Neural progenitor cell (in vitro differentiated cells): ENCODE results near the gene ZNF827. TPM values are rescaled to one million over a fixed set of nuclear protein-coding genes. Genes with fewer than 3 reads are reported as not detected.

Source experiments
- DNase-seq: peaks from one replicate; pipeline ENCODE4 v3.0.0-alpha.2; 2016; ENCODE audit warnings: low spot score
- H2AFZ ChIP-seq: fragments of 200-600 bp; sonication (generic); replicated peaks from 2 replicates; pipeline ENCODE4 v1.6.1; 2016; ENCODE audit warnings: antibody characterized with exemption
- H3F3A ChIP-seq: fragments of 200-600 bp; sonication (generic); 2 replicates; pipeline ENCODE4 v1.6.1; 2016; ENCODE audit warnings: antibody characterized with exemption, low read depth
- H3K27ac ChIP-seq: fragments of 200-600 bp; sonication (generic); 2 replicates; pipeline ENCODE4 v1.5.1; 2016; ENCODE audit warnings: mild to moderate bottlenecking
- H3K27me3 ChIP-seq: fragments of 200-600 bp; sonication (generic); 2 replicates; pipeline ENCODE4 v1.6.1; 2016; ENCODE audit warnings: mild to moderate bottlenecking, moderate library complexity
- H3K36me3 ChIP-seq: fragments of 200-600 bp; sonication (generic); 2 replicates; pipeline ENCODE4 v1.5.1; 2016
- H3K4me1 ChIP-seq: fragments of 200-600 bp; sonication (generic); 2 replicates; pipeline ENCODE4 v1.6.1; 2016; ENCODE audit warnings: mixed run types
- H3K4me2 ChIP-seq: fragments of 200-600 bp; sonication (generic); 2 replicates; pipeline ENCODE4 v1.6.1; 2016
- H3K4me3 ChIP-seq: fragments of 200-600 bp; sonication (generic); 2 replicates; pipeline ENCODE4 v1.5.1; 2016
- H3K79me2 ChIP-seq: fragments of 200-600 bp; sonication (generic); 2 replicates; pipeline ENCODE4 v1.6.1; 2016; ENCODE audit warnings: low read depth
- H3K9ac ChIP-seq: fragments of 200-600 bp; sonication (generic); 2 replicates; pipeline ENCODE4 v1.6.1; 2016
- H3K9me3 ChIP-seq: fragments of 200-600 bp; sonication (generic); 2 replicates; pipeline ENCODE4 v1.5.1; 2016; ENCODE audit warnings: low read depth
- H4K20me1 ChIP-seq: fragments of 200-600 bp; sonication (generic); 2 replicates; pipeline ENCODE4 v1.6.1; 2016; ENCODE audit warnings: low read depth
- H3K27ac Mint-ChIP-seq: 3 replicates; pipeline ENCODE4 v1.8.0; 2021; ENCODE audit warnings: mixed read lengths
- H3K27me3 Mint-ChIP-seq: 2 replicates; pipeline ENCODE4 v1.8.0; 2022; ENCODE audit warnings: low read depth, mild to moderate bottlenecking, inconsistent platforms, moderate library complexity, mixed read lengths; ENCODE audit not compliant: insufficient read depth
- H3K36me3 Mint-ChIP-seq: 3 replicates; pipeline ENCODE4 v1.8.0; 2021; ENCODE audit warnings: mixed read lengths
- H3K4me1 Mint-ChIP-seq: 3 replicates; pipeline ENCODE4 v1.8.0; 2021; ENCODE audit warnings: mixed read lengths
- H3K4me3 Mint-ChIP-seq: 3 replicates; pipeline ENCODE4 v1.8.0; 2021; ENCODE audit warnings: mild to moderate bottlenecking, moderate library complexity, mixed read lengths
- H3K9me3 Mint-ChIP-seq: 3 replicates; pipeline ENCODE4 v1.8.0; 2020; ENCODE audit warnings: mixed read lengths
- EZH2 ChIP-seq: fragments of 200-600 bp; sonication (generic); IDR thresholded peaks from 2 replicates; pipeline ENCODE4 v1.6.1; 2017; ENCODE audit warnings: antibody characterized with exemption, mild to moderate bottlenecking, moderate library complexity
- EZH2phosphoT487 ChIP-seq: fragments of 200-600 bp; sonication (generic); IDR thresholded peaks from 2 replicates; pipeline ENCODE4 v1.6.1; 2017; ENCODE audit warnings: antibody characterized with exemption
- small RNA-seq: library from RNA; depleted of rRNA; stranded (forward); fragments of <200 nt; gene quantifications from one replicate; pipeline ENCODE3, GENCODE V24; 2015
- total RNA-seq: library from RNA; depleted of rRNA; stranded (reverse); fragments of >200 nt; gene quantifications from 2 replicates; pipeline ENCODE4 v1.2.3, GENCODE V29; 2015; ENCODE audit warnings: low replicate concordance
- TF ChIP-seq, protein P1 (sequence below): fragments of 200-600 bp; sonication (generic); IDR thresholded peaks from 2 replicates; pipeline ENCODE4 v1.5.1; 2017; ENCODE audit warnings: antibody characterized with exemption, mild to moderate bottlenecking

The ZNF827 gene
- total RNA-seq, 1 donor from 2014 or later = 7.7 TPM

DNA sequence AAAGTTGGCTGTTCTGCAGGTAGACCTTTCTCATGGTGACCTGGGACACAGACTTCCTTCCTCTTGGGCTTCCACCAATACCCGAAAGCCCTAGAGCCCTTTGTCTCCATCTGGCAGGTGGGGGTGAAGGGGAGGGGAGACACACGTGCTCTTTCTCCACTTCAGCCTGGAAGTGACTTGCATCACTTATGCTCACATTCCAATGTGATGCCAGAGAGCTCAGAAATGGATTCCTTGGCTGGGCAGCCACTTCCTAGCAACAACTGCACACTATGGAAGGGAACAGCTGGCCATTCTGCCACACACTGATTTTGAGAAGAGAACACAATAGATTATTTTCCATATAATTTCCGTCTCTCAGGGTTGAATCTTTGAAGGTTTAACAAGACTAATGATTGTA lies 222.4 kb downstream of the ZNF827 start:
- H3F3A ChIP-seq = peaks cover 15% of the 10 kb centered on the region
- H2AFZ ChIP-seq = no peak overlapping the region
- no peak overlapping the region for H3K4me3 ChIP-seq
- Mint-ChIP-seq H3K9me3 (peaks cover 13% of the 10 kb centered on the region), H3K27me3 (no peaks in the 10 kb centered on the region), H3K4me3 (no peak overlapping the region), H3K4me1 (peaks cover 20% of the 10 kb centered on the region), H3K27ac (no peak overlapping the region), H3K36me3 (peaks cover 2% of the 10 kb centered on the region)
- no peaks in the 10 kb centered on the region for H3K36me3 ChIP-seq
- DNase-seq = no peak
- TF ChIP-seq, protein P1, sequence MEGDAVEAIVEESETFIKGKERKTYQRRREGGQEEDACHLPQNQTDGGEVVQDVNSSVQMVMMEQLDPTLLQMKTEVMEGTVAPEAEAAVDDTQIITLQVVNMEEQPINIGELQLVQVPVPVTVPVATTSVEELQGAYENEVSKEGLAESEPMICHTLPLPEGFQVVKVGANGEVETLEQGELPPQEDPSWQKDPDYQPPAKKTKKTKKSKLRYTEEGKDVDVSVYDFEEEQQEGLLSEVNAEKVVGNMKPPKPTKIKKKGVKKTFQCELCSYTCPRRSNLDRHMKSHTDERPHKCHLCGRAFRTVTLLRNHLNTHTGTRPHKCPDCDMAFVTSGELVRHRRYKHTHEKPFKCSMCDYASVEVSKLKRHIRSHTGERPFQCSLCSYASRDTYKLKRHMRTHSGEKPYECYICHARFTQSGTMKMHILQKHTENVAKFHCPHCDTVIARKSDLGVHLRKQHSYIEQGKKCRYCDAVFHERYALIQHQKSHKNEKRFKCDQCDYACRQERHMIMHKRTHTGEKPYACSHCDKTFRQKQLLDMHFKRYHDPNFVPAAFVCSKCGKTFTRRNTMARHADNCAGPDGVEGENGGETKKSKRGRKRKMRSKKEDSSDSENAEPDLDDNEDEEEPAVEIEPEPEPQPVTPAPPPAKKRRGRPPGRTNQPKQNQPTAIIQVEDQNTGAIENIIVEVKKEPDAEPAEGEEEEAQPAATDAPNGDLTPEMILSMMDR = no peak
- TF ChIP-seq EZH2phosphoT487 (no peak), EZH2 (no peak)
- no peak overlapping the region for H3K4me2 ChIP-seq
- H3K9me3 ChIP-seq = no peaks in the 10 kb centered on the region
- H3K27ac ChIP-seq = no peak overlapping the region
- H3K27me3 ChIP-seq = no peaks in the 10 kb centered on the region
- H3K79me2 ChIP-seq = no peaks in the 10 kb centered on the region
- H3K9ac ChIP-seq = no peak overlapping the region
- peaks cover 15% of the 10 kb centered on the region for H3K4me1 ChIP-seq
- H4K20me1 ChIP-seq = no peaks in the 10 kb centered on the region

DNA sequence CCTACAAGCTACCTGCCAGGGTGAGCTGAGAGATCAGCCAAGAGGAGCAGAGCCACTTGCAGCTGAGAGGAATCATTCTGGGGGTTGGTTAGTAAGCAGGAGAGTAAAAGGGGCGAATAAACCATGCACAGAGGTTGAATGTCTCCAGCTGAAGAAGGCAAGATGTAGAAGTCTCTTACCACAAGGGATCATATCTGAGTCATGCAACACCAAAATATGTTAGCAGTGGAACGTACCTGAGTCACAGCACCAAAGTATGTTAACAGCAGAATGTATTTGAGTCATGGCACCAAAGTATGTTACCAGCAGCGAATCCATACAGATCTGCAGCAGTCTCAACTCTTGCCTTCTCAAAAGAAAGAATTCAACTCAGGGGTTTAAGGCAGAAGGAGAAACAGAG lies 228.8 kb downstream of the ZNF827 start:
- H3F3A ChIP-seq = no peaks in the 10 kb centered on the region
- H3K4me3 ChIP-seq = no peak overlapping the region
- no peaks in the 10 kb centered on the region for H3K36me3 ChIP-seq
- no peak overlapping the region for H3K27ac ChIP-seq
- no peak overlapping the region for H3K4me2 ChIP-seq
- Mint-ChIP-seq H3K27ac (no peak overlapping the region), H3K4me3 (no peak overlapping the region), H3K4me1 (no peaks in the 10 kb centered on the region), H3K9me3 (peaks cover 30% of the 10 kb centered on the region), H3K36me3 (peaks cover 2% of the 10 kb centered on the region), H3K27me3 (no peaks in the 10 kb centered on the region)
- H2AFZ ChIP-seq = no peak overlapping the region
- H4K20me1 ChIP-seq = no peaks in the 10 kb centered on the region
- no peak for TF ChIP-seq EZH2
- TF ChIP-seq, protein P1 = no peak
- no peak for TF ChIP-seq EZH2phosphoT487
- H3K9me3 ChIP-seq = no peaks in the 10 kb centered on the region
- no peaks in the 10 kb centered on the region for H3K4me1 ChIP-seq
- DNase-seq = no peak
- no peak overlapping the region for H3K9ac ChIP-seq
- no peaks in the 10 kb centered on the region for H3K79me2 ChIP-seq
- no peaks in the 10 kb centered on the region for H3K27me3 ChIP-seq

GRCh38 chr4:145709336-145709735 lies 229.3 kb downstream of the ZNF827 start:
- H3K36me3 Mint-ChIP-seq = peaks cover 2% of the 10 kb centered on the region
- H3K4me3 ChIP-seq = no peak overlapping the region
- H3K36me3 ChIP-seq = no peaks in the 10 kb centered on the region
- no peaks in the 10 kb centered on the region for H3K4me1 ChIP-seq
- no peaks in the 10 kb centered on the region for H3K79me2 ChIP-seq
- H3F3A ChIP-seq = no peaks in the 10 kb centered on the region
- H3K9me3 Mint-ChIP-seq = peaks cover 30% of the 10 kb centered on the region
- DNase-seq = no peak
- H3K27ac ChIP-seq = no peak overlapping the region
- H3K27ac Mint-ChIP-seq = no peak overlapping the region
- no peak overlapping the region for H2AFZ ChIP-seq
- no peaks in the 10 kb centered on the region for H4K20me1 ChIP-seq
- TF ChIP-seq EZH2phosphoT487 (no peak), EZH2 (no peak)
- TF ChIP-seq, protein P1 = no peak
- no peak overlapping the region for H3K4me2 ChIP-seq
- H3K9ac ChIP-seq = no peak overlapping the region
- H3K4me1 Mint-ChIP-seq = no peaks in the 10 kb centered on the region
- H3K9me3 ChIP-seq = no peaks in the 10 kb centered on the region
- H3K27me3 ChIP-seq = no peaks in the 10 kb centered on the region
- no peaks in the 10 kb centered on the region for H3K27me3 Mint-ChIP-seq
- no peak overlapping the region for H3K4me3 Mint-ChIP-seq

Small RNA genes lying within 50 kb of the gene (small RNA-seq; reads per million reads assigned to genes)
- gene RF00019 = not detected

Other genes with a start within 250 kb of the ZNF827 start
- 99.3 and 227 TPM in 2 replicates for gene LSM6, start 236.9 kb upstream of the ZNF827 start, total RNA-seq